Activated effector memory CD4-positive, alpha-beta T cell treated with anti-CD3 and anti-CD28 coated beads, Interleukin-2, amount 50 U/mL, for 16 hours (primary cell): ENCODE data around the gene PIK3CG.
"Not testable (repeated sequence)": the region's sequence is repeated elsewhere in the genome, so short reads cannot be mapped to it uniquely, and the experiment has no call there.

Experiments
- DNase-seq: peaks from one replicate; pipeline ENCODE4 v3.0.0-alpha.2; 2020

The PIK3CG gene

DNA sequence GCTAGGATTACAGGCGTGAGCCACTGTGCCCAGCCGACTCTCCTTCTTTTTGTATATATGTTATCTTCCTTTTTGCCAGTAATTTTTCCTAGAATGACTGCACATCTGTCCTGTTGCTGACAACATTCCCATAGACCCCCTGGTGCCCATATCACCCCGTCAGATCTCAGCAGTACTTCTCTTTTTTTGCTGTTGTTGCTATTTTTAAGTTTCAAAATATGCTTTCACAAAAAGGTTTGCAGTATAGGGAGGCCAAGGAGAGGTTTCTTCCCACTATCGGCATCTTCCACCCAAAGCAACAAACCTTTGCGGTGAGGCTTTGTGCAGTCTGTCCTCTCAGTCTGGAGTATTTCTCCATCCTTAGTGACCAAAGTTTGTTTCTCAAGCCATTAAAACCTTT lies 23.1 kb downstream of the PIK3CG start:
- no peak for DNase-seq

GRCh38 chr7:106890952-106891351 lies 25.9 kb downstream of the PIK3CG start:
- no peak for DNase-seq

GRCh38 chr7:106891548-106892410 lies 26.7 kb downstream of the PIK3CG start:
- no peak for DNase-seq

DNA sequence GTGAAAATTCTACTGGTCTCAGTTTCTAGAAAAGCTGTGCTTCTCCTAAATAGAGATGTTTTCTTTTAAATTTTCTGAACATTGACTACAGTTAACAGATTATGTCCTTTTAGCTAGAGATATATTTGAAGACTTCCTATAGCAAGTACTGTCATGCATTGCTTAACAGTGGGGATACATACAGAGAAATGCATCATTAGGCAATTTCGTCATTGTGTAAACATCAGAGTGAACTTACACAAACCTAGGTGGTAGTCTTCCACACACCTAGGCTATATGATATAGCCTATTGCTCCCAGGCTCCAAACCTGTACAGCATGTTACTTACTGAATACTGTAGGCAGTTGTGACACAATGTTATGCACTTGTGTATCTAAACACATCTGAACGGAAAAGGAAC lies 28.5 kb downstream of the PIK3CG start:
- no peak for DNase-seq

DNA sequence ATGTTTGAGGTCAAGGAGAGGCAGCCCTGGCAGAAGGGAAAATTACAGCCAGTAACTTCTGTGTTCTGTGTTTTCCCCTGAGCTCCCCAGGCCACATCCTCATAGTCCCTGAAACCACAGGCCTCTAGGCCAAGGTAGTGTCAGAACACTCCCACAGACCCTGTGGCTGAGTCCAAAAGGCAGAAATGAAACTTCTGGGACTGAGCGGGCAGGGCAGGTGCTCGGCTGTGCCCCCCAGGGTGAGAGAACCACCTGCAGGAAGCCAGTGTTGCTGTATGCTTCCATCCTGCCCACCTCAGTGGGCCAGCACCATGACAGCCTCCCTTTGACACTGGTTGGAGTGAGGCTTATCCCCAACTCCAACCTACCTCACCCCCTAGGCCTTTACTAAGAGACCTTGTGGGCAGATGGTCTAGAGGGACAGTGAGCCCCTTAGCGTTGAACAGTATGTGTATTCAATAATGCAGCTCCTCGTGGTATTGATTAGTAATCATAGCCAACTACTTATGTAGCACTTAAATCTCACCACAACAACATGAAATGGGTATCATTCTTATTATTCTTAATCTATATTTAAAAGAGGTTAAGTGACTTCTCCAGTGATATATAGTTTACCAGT lies 30.3 kb downstream of the PIK3CG start:
- no peak for DNase-seq

GRCh38 chr7:106896231-106896630 lies 31.1 kb downstream of the PIK3CG start:
- no peak for DNase-seq

GRCh38 chr7:106897553-106897952 lies 32.5 kb downstream of the PIK3CG start:
- DNase-seq = not testable (repeated sequence)

DNA sequence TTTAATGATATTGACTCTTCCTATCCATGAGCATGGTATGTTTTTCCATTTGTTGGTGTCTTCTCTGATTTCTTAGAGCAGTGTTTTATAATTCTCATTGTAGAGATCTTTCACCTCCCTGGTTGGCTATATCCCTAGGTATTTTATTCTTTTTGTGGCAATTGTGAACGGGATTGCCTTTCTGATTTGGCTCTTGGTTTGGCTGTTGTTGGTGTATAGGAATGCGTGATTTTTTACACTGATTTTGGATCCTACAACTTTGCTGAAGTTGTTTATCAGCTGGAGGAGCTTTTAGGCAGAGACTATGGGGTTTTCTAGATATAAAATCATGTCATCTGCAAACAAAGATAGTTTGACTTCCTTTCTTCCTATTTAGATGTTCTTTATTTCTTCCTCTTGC lies 33.9 kb downstream of the PIK3CG start:
- DNase-seq = not testable (repeated sequence)

GRCh38 chr7:106901828-106902441 lies 36.9 kb downstream of the PIK3CG start:
- no peak for DNase-seq

DNA sequence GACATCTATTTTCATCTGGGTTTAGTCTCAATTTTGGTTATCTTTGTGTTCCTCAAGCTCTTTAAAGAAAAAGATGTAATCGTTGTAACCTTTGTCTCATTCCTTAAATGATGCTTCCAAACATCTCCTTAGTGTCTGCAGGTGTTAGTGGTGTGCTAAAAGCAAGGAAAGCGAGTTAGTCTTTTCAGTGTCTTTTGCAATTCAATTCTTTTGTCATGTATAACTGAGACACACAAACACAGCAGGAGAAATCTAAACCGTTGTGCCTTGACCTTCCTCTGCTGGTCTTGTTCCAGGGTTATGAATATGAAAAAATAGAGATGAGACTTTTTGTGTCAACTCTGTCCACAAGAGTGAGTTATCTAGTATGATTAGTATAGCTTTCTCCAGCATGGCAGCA lies 40.7 kb downstream of the PIK3CG start:
- no peak for DNase-seq

- DNase-seq = no peak
Observed at GRCh38 chr7:106911959-106912358, 46.9 kb downstream of the PIK3CG start.

DNA sequence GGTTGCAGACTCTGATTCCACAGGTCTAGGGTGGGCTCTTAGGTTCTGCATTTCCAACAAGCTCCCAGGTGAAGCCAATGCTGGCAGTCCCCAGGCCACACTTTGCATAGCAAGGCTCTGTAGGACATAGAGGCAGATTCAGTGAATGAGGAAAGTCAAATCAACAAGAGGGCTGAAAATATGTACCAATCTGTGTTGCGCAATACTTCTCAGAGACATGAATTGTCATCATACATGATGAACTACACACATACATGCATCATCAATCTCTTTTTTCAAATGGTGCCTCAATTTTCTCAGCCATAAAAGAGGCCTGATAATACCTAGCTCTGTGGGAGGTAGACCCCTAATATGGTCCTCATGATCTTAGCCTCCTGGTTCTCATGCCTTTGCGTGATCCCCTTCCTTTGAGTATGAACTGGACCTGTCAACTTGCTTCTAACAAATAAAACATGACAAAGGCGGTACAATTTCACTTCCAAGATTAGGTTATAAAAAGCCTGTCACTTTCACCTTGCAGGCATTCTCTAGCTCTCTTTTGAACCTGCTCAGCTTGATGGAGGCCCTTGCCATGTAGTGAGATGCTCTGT lies 49.0 kb downstream of the PIK3CG start:
- DNase-seq = no peak

- no peak for DNase-seq
Observed at GRCh38 chr7:106915407-106915806, 50.3 kb downstream of the PIK3CG start.

- no peak for DNase-seq
Observed at GRCh38 chr7:106915873-106916272, 50.8 kb downstream of the PIK3CG start.

DNA sequence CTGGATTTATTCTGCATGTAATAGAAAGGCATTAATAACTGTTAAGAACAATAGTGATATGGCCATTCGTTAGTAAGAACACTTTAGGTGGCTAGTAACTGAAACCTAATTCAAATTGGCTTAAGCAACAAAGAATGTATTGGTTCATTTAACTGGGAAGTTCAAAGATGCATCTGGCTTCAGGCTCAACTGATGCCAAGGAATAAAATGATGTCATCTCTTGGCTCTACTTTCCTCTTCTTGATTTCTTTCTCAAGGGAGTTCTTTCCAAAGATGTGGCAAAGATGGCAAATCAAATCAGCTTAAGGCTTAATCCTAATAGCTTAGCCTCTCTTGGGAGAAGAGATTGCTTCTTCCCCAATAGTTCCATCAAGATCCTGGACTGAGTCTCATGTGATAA lies 51.6 kb downstream of the PIK3CG start:
- DNase-seq = no peak

GRCh38 chr7:106918991-106919390 lies 53.9 kb downstream of the PIK3CG start:
- DNase-seq = no peak

DNA sequence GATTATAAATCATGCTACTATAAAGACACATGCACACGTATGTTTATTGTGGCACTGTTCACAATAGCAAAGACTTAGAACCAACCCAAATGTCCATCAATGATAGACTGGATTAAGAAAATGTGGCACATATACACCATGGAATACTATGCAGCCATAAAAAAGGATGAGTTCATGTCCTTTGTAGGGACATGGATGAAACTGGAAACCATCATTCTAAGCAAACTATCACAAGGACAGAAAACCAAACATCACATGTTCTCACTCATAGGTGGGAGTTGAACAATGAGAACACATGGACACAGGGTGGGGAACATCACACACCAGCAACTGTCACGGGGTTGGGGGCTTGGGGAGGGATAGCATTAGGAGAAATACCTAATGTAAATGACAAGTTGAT lies 59.4 kb downstream of the PIK3CG start:
- DNase-seq = not testable (repeated sequence)

GRCh38 chr7:106926892-106927291 lies 61.8 kb downstream of the PIK3CG start:
- DNase-seq = no peak

GRCh38 chr7:106927536-106927935 lies 62.5 kb downstream of the PIK3CG start:
- DNase-seq = no peak

GRCh38 chr7:106929616-106930015 lies 64.5 kb downstream of the PIK3CG start:
- not testable (repeated sequence) for DNase-seq

GRCh38 chr7:106936236-106936635 lies 71.2 kb downstream of the PIK3CG start:
- no peak for DNase-seq

DNA sequence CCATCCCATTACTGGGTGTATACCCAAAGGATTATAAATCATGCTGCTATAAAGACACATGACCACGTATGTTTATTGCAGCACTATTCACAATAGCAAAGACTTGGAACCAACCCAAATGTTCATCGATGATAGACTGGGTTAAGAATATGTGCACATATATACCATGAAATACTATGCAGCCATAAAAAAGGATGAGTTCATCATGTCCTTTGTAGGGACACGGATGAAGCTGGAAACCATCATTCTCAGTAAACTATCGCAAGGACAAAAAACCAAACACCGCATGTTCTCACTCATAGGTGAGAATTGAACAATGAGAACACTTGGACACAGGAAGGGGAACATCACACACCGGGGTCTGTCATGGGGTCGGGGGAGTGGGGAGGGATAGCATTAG lies 73.0 kb downstream of the PIK3CG start:
- DNase-seq = not testable (repeated sequence)

GRCh38 chr7:106938803-106939202 lies 73.7 kb downstream of the PIK3CG start:
- DNase-seq = no peak
